BLaER1 (cell line): Measurements from ENCODE around the gene HBS1L.

Source experiments
- H3K27ac ChIP-seq: shearing (Covaris generic); formaldehyde crosslinking; 2 replicates; pipeline ENCODE4 v1.8.1; 2022
- H3K27me3 ChIP-seq: shearing (Covaris generic); formaldehyde crosslinking; 2 replicates; pipeline ENCODE4 v1.8.1; 2022
- H3K36me3 ChIP-seq: shearing (Covaris generic); formaldehyde crosslinking; 2 replicates; pipeline ENCODE4 v1.8.1; 2022
- H3K4me1 ChIP-seq: shearing (Covaris generic); formaldehyde crosslinking; 2 replicates; pipeline ENCODE4 v1.8.1; 2022
- H3K4me2 ChIP-seq: shearing (Covaris generic); formaldehyde crosslinking; 2 replicates; pipeline ENCODE4 v1.8.1; 2022
- H3K4me3 ChIP-seq: shearing (Covaris generic); formaldehyde crosslinking; 2 replicates; pipeline ENCODE4 v1.8.1; 2022
- H3K9ac ChIP-seq: shearing (Covaris generic); formaldehyde crosslinking; 2 replicates; pipeline ENCODE4 v1.8.1; 2022
- H3K9me3 ChIP-seq: shearing (Covaris generic); formaldehyde crosslinking; 2 replicates; pipeline ENCODE4 v1.8.1; 2022
- H4K20me1 ChIP-seq: shearing (Covaris generic); formaldehyde crosslinking; 2 replicates; pipeline ENCODE4 v1.8.1; 2022
- Cebpa-rat ChIP-seq: shearing (Covaris generic); IDR thresholded peaks from 2 replicates; pipeline ENCODE4 v1.8.1; 2022

HBS1L gene

DNA sequence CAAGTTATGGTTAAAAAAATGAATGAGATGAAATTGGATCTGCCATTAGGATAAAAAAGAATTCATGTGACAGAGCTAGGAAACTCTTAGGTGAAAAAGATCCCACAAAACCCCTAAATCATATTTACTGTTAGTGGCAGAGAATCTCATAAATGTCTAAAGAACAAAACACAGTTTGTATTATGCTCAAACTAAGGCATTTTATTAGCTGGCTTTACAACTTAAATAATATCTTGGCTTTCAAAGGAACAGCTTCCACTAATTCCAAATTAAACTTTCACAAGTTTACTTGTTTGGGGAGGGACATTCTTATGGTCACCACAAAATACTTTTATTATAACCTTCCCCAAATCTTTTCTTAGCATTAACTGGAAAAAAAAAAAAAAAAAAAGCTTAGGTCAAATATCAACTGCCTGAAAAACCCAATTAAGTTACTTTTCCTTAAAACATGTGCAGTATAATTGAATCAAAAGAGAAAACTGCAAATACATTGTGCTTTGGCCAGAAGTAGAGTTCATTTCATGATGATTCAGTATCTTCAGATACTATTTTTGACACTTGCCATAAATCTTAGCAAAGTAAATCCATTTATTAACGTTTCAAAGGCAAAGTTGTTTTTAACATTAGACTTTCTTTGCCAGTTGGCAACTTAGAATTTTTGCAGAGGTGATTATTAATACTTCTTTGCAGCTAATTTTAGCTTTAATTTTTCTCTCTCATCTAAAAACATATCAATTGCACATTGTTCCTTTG, 90.0 kb downstream of the HBS1L start:
- Histone ChIP-seq H3K4me2 (no peak overlapping the region), H3K27ac (no peak overlapping the region), H4K20me1 (no peaks in the 10 kb centered on the region), H3K4me1 (no peaks in the 10 kb centered on the region), H3K9me3 (peaks cover 16% of the 10 kb centered on the region), H3K27me3 (no peaks in the 10 kb centered on the region), H3K4me3 (no peak overlapping the region), H3K36me3 (peaks cover 79% of the 10 kb centered on the region), H3K9ac (no peak overlapping the region)
- TF ChIP-seq Cebpa-rat = no peak

- no peak overlapping the region for H3K4me2 ChIP-seq
- H3K4me1 ChIP-seq = no peaks in the 10 kb centered on the region
- H4K20me1 ChIP-seq = no peaks in the 10 kb centered on the region
- no peaks in the 10 kb centered on the region for H3K27me3 ChIP-seq
- H3K36me3 ChIP-seq = peaks cover 67% of the 10 kb centered on the region
- H3K27ac ChIP-seq = no peak overlapping the region
- H3K9ac ChIP-seq = no peak overlapping the region
- no peak for TF ChIP-seq Cebpa-rat
- no peak overlapping the region for H3K4me3 ChIP-seq
- H3K9me3 ChIP-seq = peaks cover 16% of the 10 kb centered on the region
These were observed 92.2 kb downstream of the HBS1L start for GRCh38 chr6:134962421-134962820.

DNA sequence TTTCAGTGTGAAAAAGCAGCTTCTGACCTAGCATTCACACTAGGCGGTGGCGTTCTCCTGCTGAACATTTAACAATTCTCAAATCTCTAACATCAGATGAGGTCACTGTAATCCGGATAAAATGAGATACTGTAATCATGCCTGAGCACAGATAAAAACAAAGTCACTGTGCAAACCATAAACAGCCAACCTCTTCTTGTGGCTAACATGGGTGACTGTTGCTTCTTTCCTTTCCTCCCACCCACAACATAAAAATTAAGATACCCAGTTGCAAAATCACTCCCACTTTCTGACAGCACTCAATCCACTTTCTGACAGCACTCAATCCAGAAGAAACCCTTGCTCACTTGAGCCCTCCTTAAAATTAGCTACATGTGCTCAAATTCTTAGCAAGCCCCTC, 93.3 kb downstream of the HBS1L start:
- Histone ChIP-seq H4K20me1 (no peaks in the 10 kb centered on the region), H3K4me1 (no peaks in the 10 kb centered on the region), H3K4me3 (no peak overlapping the region), H3K4me2 (no peak overlapping the region), H3K27ac (no peak overlapping the region), H3K9ac (no peak overlapping the region), H3K36me3 (peaks cover 57% of the 10 kb centered on the region), H3K27me3 (no peaks in the 10 kb centered on the region), H3K9me3 (peaks cover 16% of the 10 kb centered on the region)
- TF ChIP-seq Cebpa-rat = no peak

GRCh38 chr6:134959603-134960002, 95.0 kb downstream of the HBS1L start:
- H3K4me2 ChIP-seq = no peak overlapping the region
- no peaks in the 10 kb centered on the region for H4K20me1 ChIP-seq
- H3K9ac ChIP-seq = no peak overlapping the region
- H3K27me3 ChIP-seq = no peaks in the 10 kb centered on the region
- H3K4me1 ChIP-seq = no peaks in the 10 kb centered on the region
- no peak overlapping the region for H3K4me3 ChIP-seq
- peaks cover 41% of the 10 kb centered on the region for H3K36me3 ChIP-seq
- TF ChIP-seq Cebpa-rat = no peak
- H3K27ac ChIP-seq = no peak overlapping the region
- H3K9me3 ChIP-seq = peaks cover 16% of the 10 kb centered on the region

- Histone ChIP-seq H3K4me3 (no peak overlapping the region), H3K27me3 (no peaks in the 10 kb centered on the region), H3K9me3 (peaks cover 15% of the 10 kb centered on the region), H3K4me2 (no peak overlapping the region), H3K4me1 (no peaks in the 10 kb centered on the region), H4K20me1 (no peaks in the 10 kb centered on the region), H3K36me3 (peaks cover 14% of the 10 kb centered on the region), H3K27ac (no peak overlapping the region), H3K9ac (no peak overlapping the region)
- no peak for TF ChIP-seq Cebpa-rat
These were observed 97.9 kb downstream of the HBS1L start for GRCh38 chr6:134956676-134957075.

DNA sequence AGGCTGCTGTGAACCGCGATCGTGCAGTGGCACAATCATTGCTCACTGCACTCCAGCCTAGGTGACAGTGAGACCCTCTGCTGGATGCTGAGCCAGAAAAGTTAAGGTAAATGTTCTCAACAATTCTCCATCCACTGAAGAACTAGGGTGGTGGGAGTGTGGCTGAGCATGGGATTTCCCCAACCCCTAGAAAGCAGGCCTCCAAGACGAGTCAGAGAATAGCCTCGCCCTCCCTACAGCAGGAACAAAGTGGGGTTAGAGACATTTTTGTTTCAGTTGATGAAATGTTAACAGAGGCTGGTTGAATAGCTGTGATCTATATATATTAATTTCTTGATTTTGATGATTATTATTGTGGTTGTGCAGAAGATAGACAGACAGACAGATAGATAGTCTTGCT, 98.6 kb downstream of the HBS1L start:
- Histone ChIP-seq H3K27me3 (no peaks in the 10 kb centered on the region), H3K4me3 (no peak overlapping the region), H3K36me3 (peaks cover 8% of the 10 kb centered on the region), H3K9ac (no peak overlapping the region), H3K27ac (no peak overlapping the region), H3K4me1 (no peaks in the 10 kb centered on the region), H3K9me3 (peaks cover 10% of the 10 kb centered on the region), H4K20me1 (no peaks in the 10 kb centered on the region), H3K4me2 (no peak overlapping the region)
- TF ChIP-seq Cebpa-rat = no peak

DNA sequence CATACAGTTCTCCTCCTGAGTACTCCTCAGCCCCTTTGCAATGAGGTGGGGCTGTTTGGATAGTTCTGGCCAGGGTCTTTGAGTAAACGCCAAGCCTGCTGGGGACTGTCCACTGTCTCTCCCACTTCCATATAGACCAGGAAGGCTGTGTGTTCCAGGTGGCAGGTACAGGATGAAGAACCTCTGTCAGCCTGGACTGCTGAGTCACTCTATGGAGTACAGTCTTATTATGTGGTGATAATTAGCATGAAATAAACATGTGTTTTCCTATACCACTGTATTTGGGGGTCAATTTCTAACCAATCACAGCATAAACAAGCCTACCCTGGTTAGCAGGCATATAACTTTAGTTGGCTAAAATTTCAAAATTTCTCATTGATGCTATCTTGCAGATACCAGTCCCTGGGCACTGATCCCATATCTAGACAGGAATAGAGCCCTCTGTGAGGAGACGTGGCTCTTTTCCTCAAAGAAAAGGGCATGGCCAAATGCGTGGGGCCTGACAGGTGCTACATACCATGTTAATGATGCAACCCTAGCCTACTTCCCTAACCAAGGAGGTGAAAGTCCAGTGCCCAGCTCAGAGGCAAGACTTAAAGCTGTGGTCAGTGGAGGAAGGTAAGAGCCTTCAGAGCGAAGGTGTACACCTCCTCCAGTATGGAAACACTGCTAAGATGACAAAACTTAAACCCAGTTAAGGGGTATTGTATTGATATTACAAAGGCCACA, 100.2 kb downstream of the HBS1L start:
- no peaks in the 10 kb centered on the region for H3K27me3 ChIP-seq
- peaks cover 6% of the 10 kb centered on the region for H3K36me3 ChIP-seq
- H3K4me1 ChIP-seq = no peaks in the 10 kb centered on the region
- no peak overlapping the region for H3K4me2 ChIP-seq
- H3K4me3 ChIP-seq = no peak overlapping the region
- H3K9me3 ChIP-seq = no peaks in the 10 kb centered on the region
- H4K20me1 ChIP-seq = no peaks in the 10 kb centered on the region
- H3K9ac ChIP-seq = no peak overlapping the region
- no peak for TF ChIP-seq Cebpa-rat
- H3K27ac ChIP-seq = no peak overlapping the region

DNA sequence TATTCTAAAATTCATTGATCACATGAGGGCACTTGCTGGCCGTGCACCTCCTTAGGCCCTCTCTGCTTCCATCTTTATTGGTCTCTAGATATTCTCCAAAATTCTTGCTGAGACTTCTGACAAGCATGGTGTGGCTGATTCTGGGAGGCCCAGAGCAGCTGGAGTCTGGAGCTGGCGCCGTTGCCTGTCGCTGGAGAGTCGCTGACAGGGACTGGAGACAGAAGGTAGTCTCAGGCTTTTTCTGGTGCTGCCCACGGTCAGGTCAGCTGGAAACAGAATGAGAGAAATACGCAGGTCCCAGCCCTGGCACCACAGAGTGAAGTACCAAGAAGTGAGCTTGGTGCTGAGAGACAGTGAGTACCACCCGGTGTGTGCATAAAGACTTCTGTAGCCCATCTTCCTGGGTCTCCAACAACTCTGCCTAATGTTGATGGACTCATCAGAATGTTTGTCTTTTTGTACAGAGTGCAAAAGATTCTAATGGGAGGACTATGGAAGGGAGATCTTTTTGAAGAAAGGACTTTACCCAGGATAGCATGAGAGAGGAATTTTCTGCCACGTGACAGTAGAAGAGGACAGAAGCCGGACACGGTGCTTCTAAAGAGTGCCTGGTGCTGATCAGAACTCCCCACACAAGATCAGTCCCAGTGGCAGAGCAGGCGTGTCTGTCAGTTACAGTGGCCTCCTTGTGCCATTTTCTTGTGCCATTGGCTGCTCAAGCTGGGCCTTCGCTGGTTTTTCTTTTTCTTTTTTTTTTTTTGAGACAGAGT, 102.9 kb downstream of the HBS1L start:
- H3K27ac ChIP-seq = no peak overlapping the region
- no peaks in the 10 kb centered on the region for H4K20me1 ChIP-seq
- TF ChIP-seq Cebpa-rat = no peak
- no peaks in the 10 kb centered on the region for H3K36me3 ChIP-seq
- no peak overlapping the region for H3K4me2 ChIP-seq
- no peaks in the 10 kb centered on the region for H3K27me3 ChIP-seq
- H3K9ac ChIP-seq = no peak overlapping the region
- H3K9me3 ChIP-seq = peaks cover 4% of the 10 kb centered on the region
- H3K4me3 ChIP-seq = no peak overlapping the region
- no peaks in the 10 kb centered on the region for H3K4me1 ChIP-seq

- Histone ChIP-seq H3K36me3 (no peaks in the 10 kb centered on the region), H3K4me2 (no peak overlapping the region), H3K9me3 (peaks cover 6% of the 10 kb centered on the region), H3K9ac (no peak overlapping the region), H3K27me3 (no peaks in the 10 kb centered on the region), H3K27ac (no peak overlapping the region), H3K4me3 (no peak overlapping the region), H4K20me1 (no peaks in the 10 kb centered on the region), H3K4me1 (peaks cover 4% of the 10 kb centered on the region; the same call in 1 of the 2 replicates)
- TF ChIP-seq Cebpa-rat = no peak
These were observed 104.1 kb downstream of the HBS1L start for GRCh38 chr6:134950482-134950881.

DNA sequence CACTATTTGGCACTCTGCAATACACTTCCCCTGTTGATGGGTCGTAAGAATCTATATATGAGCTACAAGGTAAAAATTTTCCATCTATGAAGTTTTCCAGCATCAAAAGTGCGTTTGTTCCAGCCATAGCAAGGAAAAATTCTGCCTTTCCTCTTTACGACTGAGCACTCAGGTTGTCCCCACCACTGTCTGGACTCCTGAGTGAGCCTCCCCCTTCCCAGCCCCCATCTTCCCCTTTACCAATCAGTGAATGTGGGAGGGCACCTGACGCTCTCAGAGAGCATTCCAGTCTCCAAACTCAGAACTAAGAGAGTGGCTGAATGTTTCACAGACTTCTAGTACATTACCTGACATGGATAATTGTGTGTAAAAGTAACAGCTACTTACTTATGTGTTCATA, 104.7 kb downstream of the HBS1L start, which contains the start of gene ALDH8A1:
TSS of gene ALDH8A1 (minus strand) at position 175 of the 400 bp plus-strand sequence. CDS start at position 127, 48 bp downstream.
- Histone ChIP-seq H3K27me3 (no peaks in the 10 kb centered on the region), H3K9ac (no peak within 1 kb of the TSS), H4K20me1 (no peaks in the 10 kb centered on the region), H3K27ac (no peak within 1 kb of the TSS), H3K4me2 (no peak within 1 kb of the TSS), H3K36me3 (no peaks in the 10 kb centered on the region), H3K9me3 (peaks cover 6% of the 10 kb centered on the region), H3K4me1 (peaks cover 5% of the 10 kb centered on the region; the same call in 1 of the 2 replicates), H3K4me3 (no peak within 1 kb of the TSS)
- no peak for TF ChIP-seq Cebpa-rat
